ENCODE results near the gene CYP1B1.
A peak's percentile ranks its signal among the peaks of the same experiment; 100 is the strongest.
"Not testable (repeated sequence)": the region's sequence is repeated elsewhere in the genome, so short reads cannot be mapped to it uniquely, and the experiment has no call there.

CYP1B1 gene

GRCh38 chr2:38075507-38076151, at the start of gene CYP1B1:
TSS of gene CYP1B1 (minus strand) at chr2:38076151. CDS start at chr2:38075388, 763 bp downstream.
- no peak for FAIRE-seq

GRCh38 chr2:38125007-38125406, 49.1 kb upstream of the CYP1B1 start:
- FAIRE-seq: no peak

- FAIRE-seq: no peak
Observed at GRCh38 chr2:38123911-38124310, 48.0 kb upstream of the CYP1B1 start.

GRCh38 chr2:38122344-38122743, 46.4 kb upstream of the CYP1B1 start:
- FAIRE-seq: no peak

GRCh38 chr2:38121481-38121880, 45.5 kb upstream of the CYP1B1 start:
- no peak for FAIRE-seq

- FAIRE-seq: no peak
Observed at GRCh38 chr2:38120829-38121228, 44.9 kb upstream of the CYP1B1 start.

GRCh38 chr2:38120264-38120592, 44.3 kb upstream of the CYP1B1 start:
- FAIRE-seq: no peak

GRCh38 chr2:38116762-38117161, 40.8 kb upstream of the CYP1B1 start:
- no peak for FAIRE-seq

GRCh38 chr2:38115216-38116032, 39.5 kb upstream of the CYP1B1 start:
- FAIRE-seq: peak; percentile 89

GRCh38 chr2:38113981-38114708, 38.2 kb upstream of the CYP1B1 start:
- peak; percentile 82 for FAIRE-seq

GRCh38 chr2:38113051-38113450, 37.1 kb upstream of the CYP1B1 start:
- no peak for FAIRE-seq

GRCh38 chr2:38111350-38111749, 35.4 kb upstream of the CYP1B1 start:
- not testable (repeated sequence) for FAIRE-seq

GRCh38 chr2:38109732-38110181, 33.8 kb upstream of the CYP1B1 start:
- no peak for FAIRE-seq

GRCh38 chr2:38108907-38109731, 33.2 kb upstream of the CYP1B1 start:
- FAIRE-seq: no peak

GRCh38 chr2:38107738-38108410, 31.9 kb upstream of the CYP1B1 start:
- no peak for FAIRE-seq

- peak; percentile 90 for FAIRE-seq
Observed at GRCh38 chr2:38106405-38107094, 30.6 kb upstream of the CYP1B1 start.

- no peak for FAIRE-seq
Observed at GRCh38 chr2:38105922-38106321, 30.0 kb upstream of the CYP1B1 start.

GRCh38 chr2:38104598-38104997, 28.6 kb upstream of the CYP1B1 start:
- FAIRE-seq: no peak

- no peak for FAIRE-seq
Observed at GRCh38 chr2:38100328-38100727, 24.4 kb upstream of the CYP1B1 start.

- FAIRE-seq: peak; percentile 90
Observed at GRCh38 chr2:38099099-38100028, 23.4 kb upstream of the CYP1B1 start.
